GM19099 (cell line): ENCODE data around the gene ANXA2.

Experiments used
- POLR2A ChIP-seq: IDR thresholded peaks from 3 replicates; pipeline ENCODE4 v1.6.1; 2011; ENCODE audit warnings: low read depth; ENCODE audit not compliant: insufficient read length; ENCODE audit errors: extremely low read depth

ANXA2 gene

DNA sequence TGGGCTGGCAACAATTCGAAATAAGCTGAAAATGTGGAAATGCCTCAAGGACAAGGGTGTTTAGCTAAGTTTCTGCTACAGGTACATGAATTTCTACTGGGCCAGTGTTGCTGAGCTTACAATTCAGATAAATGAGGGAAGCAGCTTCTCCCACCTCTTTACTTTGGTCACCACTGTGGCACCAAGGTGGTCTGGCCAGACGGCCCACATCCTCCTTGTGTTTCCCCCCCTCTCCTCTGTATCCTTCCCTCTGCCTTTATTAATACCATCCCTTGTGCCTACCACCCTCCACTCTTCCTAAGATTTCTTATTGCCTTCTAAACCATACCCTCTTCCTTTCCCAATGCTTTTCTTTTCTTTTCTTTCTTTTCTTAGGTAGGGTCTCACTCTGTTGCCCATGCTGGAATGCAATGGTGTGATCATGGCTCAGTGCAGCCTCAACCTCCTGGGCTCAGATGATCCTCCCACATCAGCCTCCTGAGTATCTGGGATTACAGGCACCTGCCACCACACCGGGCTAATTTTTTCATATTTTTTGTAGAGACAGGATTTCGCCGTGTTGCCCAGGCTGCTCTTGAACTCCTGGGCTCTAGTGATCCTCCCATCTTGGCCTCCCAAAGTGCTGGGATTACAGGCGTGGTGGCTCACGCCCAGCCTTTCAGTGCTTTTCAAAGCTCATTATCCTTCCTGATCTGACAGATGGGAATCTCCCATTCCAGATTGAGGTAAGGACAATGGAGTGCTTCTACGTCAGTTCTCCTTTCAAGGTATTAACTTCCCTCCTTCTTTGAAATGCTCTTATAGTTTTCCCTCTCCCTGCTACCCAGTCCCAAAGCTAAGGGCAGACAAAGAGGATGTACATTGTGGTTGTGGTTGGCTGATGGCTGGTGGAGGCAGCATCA lies 14.8 kb downstream of the ANXA2 start:
- TF ChIP-seq POLR2A, result no peak

DNA sequence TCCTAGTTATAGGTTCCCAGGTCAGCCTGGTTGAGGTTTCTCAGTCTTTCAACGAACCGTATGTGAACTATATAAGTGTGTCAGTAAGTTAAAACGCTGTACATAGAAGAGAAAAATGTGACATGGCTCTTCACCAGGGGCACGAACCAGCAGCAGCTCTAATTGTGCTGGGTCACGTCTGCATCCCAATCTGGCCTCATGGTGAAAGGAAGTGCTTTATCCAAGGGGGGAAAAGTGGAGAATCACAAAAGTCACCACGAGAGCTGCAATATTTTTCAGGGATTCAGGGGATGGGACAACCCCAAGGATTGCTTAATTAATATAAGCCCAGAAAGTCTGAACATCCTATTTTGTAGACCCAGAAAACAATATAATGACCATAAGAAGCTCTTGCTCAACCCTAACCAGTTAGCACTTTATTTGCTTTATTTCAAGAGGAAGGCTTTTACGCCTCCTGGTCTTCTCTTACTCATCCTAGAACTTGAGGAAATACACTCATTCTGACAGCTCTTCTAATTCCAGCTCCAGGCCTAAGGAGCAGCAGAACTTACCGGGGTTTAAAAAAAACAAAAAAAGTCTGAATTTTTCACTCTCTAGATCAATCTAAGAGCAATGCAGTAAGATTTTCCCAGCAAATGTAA lies 16.5 kb downstream of the ANXA2 start:
- TF ChIP-seq POLR2A, result no peak

DNA sequence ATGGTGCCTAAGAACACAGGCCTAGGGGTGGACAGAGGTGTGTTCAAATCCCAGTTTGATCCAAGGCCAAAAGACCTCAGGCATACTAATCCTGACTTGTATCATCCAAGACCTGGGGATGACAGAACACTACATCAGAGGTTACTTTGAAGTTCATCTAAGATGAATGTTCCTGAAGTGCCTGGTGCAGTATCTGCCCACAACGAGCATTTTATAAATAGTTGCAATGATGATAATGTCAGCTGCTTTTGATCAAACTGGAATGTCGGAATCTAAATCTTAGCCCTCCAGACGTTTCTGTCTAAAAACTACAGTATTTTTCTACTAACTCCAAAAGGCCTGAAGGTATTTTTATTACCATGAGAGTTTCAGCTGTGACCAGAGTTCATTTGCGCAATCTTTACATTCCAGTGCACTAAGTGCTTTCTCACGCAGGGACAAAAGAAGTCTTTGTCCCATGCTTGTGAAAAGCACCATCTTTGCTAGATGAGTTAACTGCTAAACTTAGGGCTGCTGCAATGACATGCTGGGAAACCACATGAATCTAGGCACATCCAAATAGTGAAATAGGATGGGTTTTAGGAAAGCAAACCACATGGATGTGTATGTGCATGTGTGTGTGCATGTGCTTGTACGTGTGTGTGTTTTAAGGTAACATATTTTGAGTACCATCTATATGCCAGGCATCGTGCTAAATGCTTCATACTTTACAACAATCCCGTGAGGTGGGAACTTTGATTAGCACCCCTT lies 18.1 kb downstream of the ANXA2 start:
- no peak for TF ChIP-seq POLR2A

DNA sequence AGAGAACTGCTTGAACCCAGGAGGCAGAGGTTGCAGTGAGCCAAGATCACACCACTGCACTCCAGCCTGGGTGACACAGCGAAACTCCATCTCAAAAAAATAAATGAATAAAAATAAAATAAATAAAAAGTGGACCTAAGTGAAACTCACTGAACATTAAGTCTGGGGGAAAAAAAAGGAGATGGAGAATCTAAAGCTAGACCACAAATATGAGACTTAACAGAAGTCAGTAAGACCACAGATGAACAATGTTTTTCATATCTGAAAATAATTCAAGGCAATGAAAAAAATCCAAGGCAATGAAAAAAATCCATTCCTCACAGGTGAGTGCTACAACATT lies 18.6 kb downstream of the ANXA2 start:
- TF ChIP-seq POLR2A, result no peak

DNA sequence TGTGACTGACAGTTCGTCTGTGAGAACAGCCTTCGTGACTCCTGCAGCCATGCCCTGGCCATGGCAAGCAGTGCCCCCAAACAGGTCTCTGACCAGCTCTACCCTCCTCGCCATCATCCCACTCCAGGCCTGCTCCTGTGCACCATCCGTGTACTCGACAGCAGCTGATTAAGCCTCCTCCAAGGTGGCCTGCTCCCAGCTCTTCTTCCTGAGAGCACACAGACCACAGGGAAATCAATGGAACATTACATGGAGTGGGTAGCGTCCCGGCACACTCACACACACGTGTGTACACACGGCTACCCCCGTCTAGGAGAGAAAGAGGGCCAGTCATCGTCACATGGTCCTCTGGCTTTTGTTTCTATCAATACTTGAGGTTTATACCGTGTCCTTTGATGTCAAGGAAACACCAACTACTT lies 21.1 kb downstream of the ANXA2 start:
- TF ChIP-seq POLR2A, result no peak

DNA sequence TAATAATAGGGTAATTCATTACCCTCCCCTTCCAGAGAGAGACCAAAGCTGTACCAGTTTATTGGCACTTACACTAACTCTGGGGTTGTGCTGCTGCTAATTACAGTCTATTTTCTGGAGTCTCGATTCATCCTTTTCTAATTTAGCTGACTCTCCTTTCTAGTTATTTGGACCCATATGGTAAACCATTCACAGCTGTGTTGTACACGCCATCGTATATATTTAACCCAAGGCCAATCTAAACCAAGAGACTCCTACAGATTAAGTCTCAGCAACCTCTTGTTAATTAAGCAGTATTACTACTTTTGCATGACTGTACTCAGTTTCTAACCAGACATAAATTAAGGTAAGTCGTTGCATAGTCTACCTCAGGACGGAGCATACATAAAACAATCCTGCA lies 22.5 kb downstream of the ANXA2 start:
- no peak for TF ChIP-seq POLR2A

DNA sequence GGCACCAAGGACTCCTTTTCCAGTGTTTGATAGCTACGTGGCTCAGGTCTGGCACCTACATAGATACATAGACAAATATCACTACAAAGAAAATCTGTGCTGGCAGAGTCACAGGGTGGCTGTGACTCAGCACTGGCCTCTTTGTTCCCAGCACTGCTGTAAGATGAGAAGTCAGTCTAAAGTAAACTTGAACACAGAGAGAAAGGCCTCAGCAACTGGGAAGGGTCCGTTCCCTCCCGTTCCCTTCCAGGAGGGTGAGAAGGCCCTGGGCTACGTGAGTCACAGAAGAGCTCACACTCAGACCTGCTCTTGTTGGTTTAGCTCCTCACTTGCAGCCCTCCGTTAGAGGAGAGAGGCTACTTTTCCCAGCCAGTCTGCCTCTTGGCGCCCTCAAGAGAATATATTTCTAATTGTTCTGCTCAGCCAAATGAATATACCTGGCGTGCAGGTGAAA lies 23.1 kb downstream of the ANXA2 start:
- TF ChIP-seq POLR2A, result no peak

DNA sequence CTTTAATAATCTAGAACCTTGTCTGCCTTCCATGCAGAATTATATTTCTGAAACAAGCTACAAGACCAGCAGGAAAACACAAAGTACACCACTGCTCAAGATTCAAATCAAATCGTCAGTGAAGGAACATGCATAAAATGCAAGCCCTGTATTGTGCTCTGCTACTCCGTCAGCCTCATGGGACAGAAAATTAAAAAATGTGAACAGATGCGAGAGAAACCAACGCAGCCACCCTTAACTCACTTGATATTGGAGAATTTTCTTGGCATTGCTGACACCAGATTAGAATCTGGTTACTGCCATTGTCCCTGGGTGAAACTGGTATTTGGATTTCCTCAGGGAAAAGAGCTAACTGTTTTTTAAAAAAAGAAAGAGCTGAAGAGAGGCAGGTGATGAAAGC lies 23.6 kb downstream of the ANXA2 start:
- no peak for TF ChIP-seq POLR2A

DNA sequence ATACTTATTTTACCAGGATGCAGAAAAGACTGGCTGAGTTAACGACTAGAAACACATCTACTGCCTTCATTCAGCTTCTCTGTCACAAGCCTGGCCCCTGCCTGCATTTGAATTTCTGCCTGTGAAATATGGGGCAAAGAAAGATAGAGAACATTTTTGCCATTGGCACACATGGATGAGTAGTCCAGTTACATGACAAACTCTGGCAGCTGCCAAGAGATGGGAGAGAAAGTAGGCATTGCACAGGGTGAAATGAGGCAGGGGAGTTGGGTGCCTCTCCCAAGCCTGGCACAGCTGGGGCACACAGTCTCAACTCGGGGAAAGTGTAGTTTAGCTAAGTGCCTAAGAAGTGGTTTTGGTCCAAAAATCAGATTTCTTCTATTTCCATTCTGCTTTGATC lies 24.0 kb downstream of the ANXA2 start:
- no peak for TF ChIP-seq POLR2A

DNA sequence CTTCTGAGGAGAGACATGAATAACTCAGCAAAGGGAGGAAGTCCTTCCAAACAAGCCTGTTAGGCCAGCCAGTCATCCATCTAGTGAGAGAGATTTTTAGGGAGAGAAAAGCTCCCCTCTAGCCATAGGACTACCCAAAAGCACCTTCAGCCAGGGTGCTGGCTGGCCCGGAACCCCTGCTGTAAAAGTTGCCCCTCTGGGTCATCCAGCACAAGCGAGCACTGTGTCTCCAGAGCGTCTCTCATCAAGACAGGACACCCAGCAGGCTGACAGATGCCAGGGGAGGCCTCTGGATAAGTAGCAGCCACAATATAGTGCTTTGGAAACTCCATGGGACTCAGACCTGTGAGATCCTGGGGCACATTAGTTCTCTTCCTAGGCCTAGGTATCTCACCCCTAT lies 24.5 kb downstream of the ANXA2 start:
- TF ChIP-seq POLR2A, result no peak

DNA sequence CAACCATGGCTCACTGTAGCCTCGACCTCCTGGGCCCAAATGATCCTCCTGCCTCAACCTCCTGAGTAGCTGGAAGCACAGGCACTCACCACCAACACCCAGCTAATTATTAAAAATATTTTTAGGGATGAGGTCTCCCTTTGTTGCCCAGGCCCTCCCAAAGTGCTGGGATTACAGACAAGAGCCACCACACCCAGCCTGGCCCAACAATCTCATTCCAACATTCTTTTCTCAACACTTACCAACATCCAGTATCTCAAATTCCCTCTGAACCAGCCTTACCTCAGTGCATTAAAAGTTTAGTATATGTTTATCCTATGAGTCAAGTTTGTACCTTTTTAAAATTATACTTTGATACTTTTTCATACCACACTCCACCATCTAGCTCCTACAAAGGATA lies 25.0 kb downstream of the ANXA2 start:
- TF ChIP-seq POLR2A, result no peak

DNA sequence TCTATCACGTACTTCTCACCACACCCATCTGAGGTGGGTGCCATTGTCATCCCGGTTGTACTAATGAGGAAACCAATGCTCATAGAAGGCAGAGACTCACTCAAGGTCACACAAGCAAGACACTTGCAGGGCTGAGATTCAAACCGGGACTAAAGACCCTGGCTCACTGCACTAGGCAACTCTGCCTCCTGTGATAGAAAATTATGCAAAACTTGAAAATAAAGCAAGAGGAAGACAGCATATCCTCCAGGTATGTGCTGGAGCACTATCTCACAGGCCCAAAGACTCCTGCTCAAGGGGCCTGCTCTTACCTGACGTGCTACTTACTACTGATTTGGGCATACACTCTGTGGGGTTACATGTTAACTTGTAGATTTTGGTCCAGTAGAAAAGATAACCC lies 25.6 kb downstream of the ANXA2 start:
- TF ChIP-seq POLR2A, result no peak

DNA sequence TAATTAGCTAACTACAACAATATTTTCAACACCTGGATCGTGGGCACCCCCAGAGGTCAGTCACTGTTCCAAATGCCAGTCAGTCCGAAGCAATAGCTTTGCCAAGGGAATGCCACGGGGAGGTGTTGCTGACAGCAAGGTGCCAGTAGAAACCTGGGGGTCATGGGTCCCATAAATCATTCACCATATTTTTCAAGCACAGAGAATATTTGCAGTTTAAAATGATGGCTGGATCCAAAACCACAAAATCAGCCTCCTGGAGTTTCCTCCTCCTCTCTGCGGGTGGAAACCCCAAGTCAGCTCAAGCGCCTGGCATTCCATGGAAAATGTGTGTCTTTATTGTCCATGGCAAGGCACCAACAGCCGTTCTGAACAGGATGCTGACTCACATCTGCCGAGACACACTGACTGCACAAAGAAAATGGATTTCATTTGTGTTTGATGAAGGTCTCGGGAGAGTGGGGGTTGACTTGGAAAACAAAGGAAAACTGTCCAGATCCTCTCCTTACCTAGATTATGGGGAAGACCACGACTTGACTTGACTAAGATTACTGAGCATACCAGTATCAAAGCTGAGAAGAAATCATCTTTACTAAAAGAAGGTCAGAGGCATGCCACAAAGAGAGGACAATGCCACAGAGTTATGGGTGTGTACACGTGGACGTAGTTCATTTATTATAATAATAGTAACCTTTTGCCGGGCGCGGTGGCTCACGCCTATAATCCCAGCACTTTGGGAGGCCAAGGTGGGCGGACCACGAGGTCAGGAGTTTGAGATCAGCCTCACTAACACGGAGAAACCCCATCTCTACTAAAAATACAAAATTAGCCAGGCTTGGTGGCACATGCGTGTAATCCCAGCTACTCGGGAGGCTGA lies 26.4 kb downstream of the ANXA2 start:
- TF ChIP-seq POLR2A, result no peak

DNA sequence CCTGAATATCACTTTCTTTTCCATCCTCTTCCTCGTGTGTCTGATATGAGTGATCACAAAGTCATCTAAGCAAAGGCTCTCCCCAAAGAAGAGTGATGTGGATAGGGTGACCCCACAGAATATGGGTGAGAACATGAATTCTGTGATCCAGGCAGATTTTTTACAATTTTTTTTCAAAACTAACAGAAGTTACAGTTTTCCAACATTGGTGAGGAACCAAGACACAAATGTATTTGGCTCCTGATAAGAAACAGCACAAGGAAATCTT lies 27.0 kb downstream of the ANXA2 start:
- no peak for TF ChIP-seq POLR2A

DNA sequence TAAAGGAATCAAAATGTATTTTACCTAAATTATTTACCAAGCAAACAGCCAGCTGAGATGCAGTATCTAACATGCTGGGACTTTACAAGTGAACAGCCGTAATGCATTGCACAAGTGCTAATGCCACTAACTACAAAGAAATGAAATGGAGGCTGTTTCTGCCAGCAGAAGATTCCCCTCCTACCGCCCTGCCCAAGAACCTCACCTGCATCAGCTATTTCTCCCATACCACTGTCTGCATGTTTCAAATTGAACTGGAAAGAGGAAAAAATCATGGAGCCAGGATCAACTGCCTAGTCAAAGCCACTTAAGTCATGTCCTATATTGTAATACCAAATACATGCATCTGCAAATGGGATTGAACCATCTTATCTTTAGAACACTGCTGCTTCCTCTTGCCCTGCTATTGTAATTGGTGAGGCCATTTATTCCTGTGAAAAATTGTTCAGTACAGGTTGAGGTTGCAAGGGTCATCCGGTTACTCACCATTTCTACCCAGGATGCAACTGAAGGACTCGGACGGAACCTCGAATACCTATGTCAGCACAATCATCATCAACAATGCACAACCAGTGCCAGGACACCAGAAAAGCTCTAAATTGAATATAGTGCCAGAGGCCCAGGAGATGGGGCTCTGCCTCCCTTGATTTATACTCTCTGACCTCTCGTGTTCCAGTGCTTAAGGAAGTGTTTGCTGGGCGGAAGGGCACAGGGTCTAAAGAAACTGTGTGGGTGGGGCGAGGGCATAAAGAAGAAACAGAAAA lies 27.5 kb downstream of the ANXA2 start:
- TF ChIP-seq POLR2A, result no peak

DNA sequence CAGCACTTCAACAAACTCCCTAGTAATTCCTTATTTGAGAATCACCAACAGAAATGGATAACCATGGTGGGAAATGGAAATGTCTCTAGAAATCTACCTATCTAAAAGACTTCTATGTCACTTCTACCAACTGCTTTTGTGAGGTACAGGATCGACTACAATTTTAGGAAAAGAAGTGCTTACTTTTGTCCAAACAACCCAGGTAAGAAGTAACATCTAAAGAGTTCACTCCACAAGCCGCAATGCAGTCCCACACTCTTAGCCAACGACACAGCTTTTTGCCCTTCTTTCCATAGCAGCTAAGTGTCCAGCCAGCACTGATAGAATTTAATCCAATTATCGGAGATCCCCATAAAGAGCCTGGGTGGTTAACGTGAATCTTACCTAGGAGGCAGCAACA lies 28.1 kb downstream of the ANXA2 start:
- TF ChIP-seq POLR2A, result no peak
